Endothelial cell of umbilical vein (primary cell): ENCODE data around the gene ETFDH. TPM values are rescaled to one million over a fixed set of nuclear protein-coding genes. Genes with fewer than 3 reads are reported as not detected.

ENCODE experiments used
- BruUV-seq: library from RNA; stranded (reverse); fragments of 400-500 nt; replicated peaks from 2 replicates; lab custom pipeline; 2021; lab: Mats Ljungman, UMichigan
- CTCF ChIA-PET: fragments of 300-600, 350-600 bp; sonication (Branson Sonifier 250); formaldehyde crosslinking; loops from one replicate; lab custom pipeline; 2021; ENCODE audit warnings: antibody characterized with exemption, inconsistent platforms; lab: Charles Lee
- POLR2A ChIA-PET: fragments of 300-600, 350-600 bp; sonication (Branson Sonifier 250); formaldehyde crosslinking; loops from one replicate; lab custom pipeline; 2021; ENCODE audit warnings: antibody characterized with exemption, inconsistent platforms; lab: Charles Lee
- DNase-seq: peaks from one replicate; pipeline ENCODE4 v3.0.0-alpha.2; 2011; ENCODE audit warnings: low read depth, low spot score
- FAIRE-seq: peaks from 2 replicates; lab custom pipeline; 2011; peaks lifted over from hg19 to GRCh38; lab: Jason Lieb, UNC
- H2AFZ ChIP-seq: 2 replicates; pipeline ENCODE4 v1.6.0; 2012; ENCODE audit warnings: low read depth, low read length, control low read depth, inconsistent platforms
- H3K27ac ChIP-seq: 2 replicates; pipeline ENCODE4 v1.5.1; 2011; ENCODE audit warnings: low read depth, mild to moderate bottlenecking, control low read depth, low read length, moderate library complexity; ENCODE audit not compliant: insufficient read depth
- H3K27me3 ChIP-seq, 2 experiments: 2 replicates each; pipeline versions ENCODE4 v1.6.0 to v1.6.1; 2011; ENCODE audit warnings: low read length in 2 of 2, mixed read lengths in 1 of 2; ENCODE audit not compliant: control insufficient read depth in 2 of 2, insufficient read depth in 2 of 2
- H3K36me3 ChIP-seq, 2 experiments: 2 replicates in 1 of 2; 3 replicates in 1 of 2; pipeline ENCODE4 v1.5.1; 2011; ENCODE audit warnings: low read length in 2 of 2, mild to moderate bottlenecking in 1 of 2, moderate library complexity in 1 of 2; ENCODE audit not compliant: control insufficient read depth in 2 of 2, insufficient read depth in 2 of 2; ENCODE audit errors: extremely low read depth in 1 of 2
- H3K4me1 ChIP-seq: 3 replicates; pipeline ENCODE4 v1.5.1; 2011; ENCODE audit warnings: mild to moderate bottlenecking, low read length; ENCODE audit not compliant: control insufficient read depth, insufficient read depth; ENCODE audit errors: extremely low read depth
- H3K4me2 ChIP-seq: 2 replicates; pipeline ENCODE4 v1.6.1; 2011; ENCODE audit warnings: low read length, control low read depth, mixed read lengths; ENCODE audit not compliant: insufficient read depth
- H3K4me3 ChIP-seq, 3 experiments: fragments of 200-600 bp in 1 of 3; sonication (generic), shearing (Covaris generic) in 1 of 3; replicated peaks in 1 of 3; 2 replicates each; pipeline ENCODE4 v1.5.1; 2011 to 2016; ENCODE audit warnings: control low read depth in 3 of 3, low read length in 3 of 3, mild to moderate bottlenecking in 2 of 3, inconsistent platforms in 1 of 3, low read depth in 1 of 3, moderate library complexity in 1 of 3; ENCODE audit not compliant: insufficient read depth in 1 of 3
- H3K79me2 ChIP-seq: 2 replicates; pipeline ENCODE4 v1.6.0; 2012; ENCODE audit warnings: low read length, inconsistent platforms; ENCODE audit not compliant: control insufficient read depth, insufficient read depth
- H3K9ac ChIP-seq: replicated peaks from 2 replicates; pipeline ENCODE3; 2011; ENCODE audit warnings: low read length, control low read depth; ENCODE audit not compliant: insufficient read depth; ENCODE audit errors: extremely low read depth
- H3K9me1 ChIP-seq: replicated peaks from 3 replicates; pipeline ENCODE4 v1.6.0; 2011; ENCODE audit warnings: mild to moderate bottlenecking, low read length; ENCODE audit not compliant: control insufficient read depth, insufficient read depth; ENCODE audit errors: extremely low read depth
- H3K9me3 ChIP-seq: replicated peaks from 2 replicates; pipeline ENCODE4 v1.5.1; 2012; ENCODE audit warnings: low read length, inconsistent platforms; ENCODE audit not compliant: control insufficient read depth, insufficient read depth
- H4K20me1 ChIP-seq: replicated peaks from 2 replicates; pipeline ENCODE3; 2011; ENCODE audit warnings: mild to moderate bottlenecking, low read length; ENCODE audit not compliant: control insufficient read depth, insufficient read depth; ENCODE audit errors: extremely low read depth
- CTCF ChIP-seq, 2 donors: IDR thresholded peaks; 1 replicate in 1 of 2; 2 replicates in 1 of 2; pipeline ENCODE4 v1.5.1; 2011; ENCODE audit warnings: low read length in 2 of 2, mild to moderate bottlenecking in 2 of 2, moderate library complexity in 2 of 2, control low read depth in 1 of 2, inconsistent platforms in 1 of 2, low read depth in 1 of 2; ENCODE audit not compliant: insufficient read depth in 1 of 2; ENCODE audit errors: extremely low read depth in 1 of 2
- EZH2 ChIP-seq: IDR thresholded peaks from 2 replicates; pipeline ENCODE4 v1.6.1; 2012; ENCODE audit warnings: borderline replicate concordance, low read depth, mild to moderate bottlenecking, moderate library complexity, low read length, inconsistent platforms; ENCODE audit not compliant: severe bottlenecking
- FOS ChIP-seq: IDR thresholded peaks from 2 replicates; pipeline ENCODE4 v1.6.1; 2011; ENCODE audit warnings: mild to moderate bottlenecking, low read length, moderate library complexity, borderline replicate concordance; ENCODE audit not compliant: insufficient read depth
- GATA2 ChIP-seq: IDR thresholded peaks from 2 replicates; pipeline ENCODE4 v1.7.0; 2011; ENCODE audit warnings: low read depth, mild to moderate bottlenecking, moderate library complexity, mixed read lengths, low read length; ENCODE audit not compliant: insufficient read length, insufficient read depth
- JUN ChIP-seq: IDR thresholded peaks from 2 replicates; pipeline ENCODE4 v1.6.1; 2011; ENCODE audit warnings: borderline replicate concordance, low read depth; ENCODE audit not compliant: insufficient read length, insufficient read depth
- MAX ChIP-seq: IDR thresholded peaks from 2 replicates; pipeline ENCODE4 v1.6.1; 2011; ENCODE audit not compliant: insufficient read depth, insufficient read length
- MYC ChIP-seq: IDR thresholded peaks from one replicate; pipeline ENCODE4 v1.6.1; 2011; ENCODE audit warnings: mild to moderate bottlenecking, low read depth, low read length
- POLR2A ChIP-seq: IDR thresholded peaks from 2 replicates; pipeline ENCODE4 v1.6.1; 2012; ENCODE audit warnings: low read depth, mild to moderate bottlenecking, control low read depth, low read length
- POLR2AphosphoS5 ChIP-seq: IDR thresholded peaks from 2 replicates; pipeline ENCODE4 v1.6.1; 2012; ENCODE audit warnings: low read depth, mild to moderate bottlenecking, control low read depth, low read length, moderate library complexity; ENCODE audit not compliant: insufficient read depth
- dilution Hi-C: fragments of 300-500 bp; cut with MboI; formaldehyde crosslinking; loops from one replicate; pipeline ENCODE4 v1.15.0; 2019; ENCODE audit warnings: low sequenced_read_pairs; ENCODE audit not compliant: extremely low pct_ligation_motif_present
- intact Hi-C: fragments of 100-400 bp; cut with micrococcal nuclease; formaldehyde crosslinking; loops from one replicate; pipeline ENCODE4 v1.10.0; 2022
- polyA plus RNA-seq, 4 experiments: library from polyadenylated mRNA; depleted of rRNA in 3 of 4; stranded (reverse) in 3 of 4; unstranded in 1 of 4; fragments of >200 nt; gene quantifications; 2 replicates each; pipeline versions ENCODE4 v1.2.1 to v1.2.3, GENCODE V29; 2011 to 2012; ENCODE audit warnings: missing spikeins in 1 of 4
- total RNA-seq: library from RNA; stranded (reverse); gene quantifications from 2 replicates; pipeline ENCODE4 v1.2.3, GENCODE V29; 2021

Gene ETFDH
- total and polyA plus RNA-seq, 2 donors (not counting 3 experiments of a cell fraction or from before 2014, with no cell fraction given) = 17.3 to 22.3 TPM

DNA sequence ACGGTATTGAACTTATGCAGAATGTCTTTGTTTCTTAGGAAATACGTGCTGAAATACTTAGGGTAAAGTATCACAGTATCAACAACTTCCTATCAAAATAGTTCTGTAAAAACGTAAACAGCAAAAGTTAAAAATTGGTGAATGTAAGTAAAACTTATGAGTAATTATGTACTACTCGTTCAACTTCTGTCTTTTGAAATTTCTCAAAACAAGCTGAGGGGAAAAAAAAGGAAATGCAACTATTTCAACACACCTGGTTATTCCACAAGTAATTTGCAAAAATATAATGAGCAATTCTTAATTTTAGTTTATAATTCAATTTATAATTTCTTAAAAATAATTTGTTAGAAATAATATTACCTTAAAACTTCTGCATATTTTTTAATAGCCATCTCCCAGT is 42.8 kb downstream of the ETFDH start:
- Histone ChIP-seq H3K27ac (no peak overlapping the region), H3K36me3 (peaks cover 11 to 40% of the 10 kb centered on the region in 2 experiments), H3K27me3 (no peaks in the 10 kb centered on the region), H3K4me2 (no peak overlapping the region), H2AFZ (no peak overlapping the region), H3K9me1 (no peaks in the 10 kb centered on the region), H3K4me1 (no peaks in the 10 kb centered on the region), H3K4me3 (no peak overlapping the region), H3K9ac (no peak overlapping the region), H4K20me1 (no peaks in the 10 kb centered on the region), H3K9me3 (no peaks in the 10 kb centered on the region), H3K79me2 (peaks cover 1% of the 10 kb centered on the region)
- no TSS peak for BruUV-seq
- ChIA-PET CTCF (interaction anchor here (0.9 kb wide), 1 partner anchor 13 kb away, joined by 3 read pairs; no protein-coding TSS in a partner anchor), POLR2A (no interaction called here)
- intact Hi-C loops = no loop called here
- TF ChIP-seq MYC (no peak), EZH2 (no peak), FOS (no peak), POLR2AphosphoS5 (no peak), POLR2A (no peak)
- FAIRE-seq (no peak), DNase-seq (no peak)
- dilution Hi-C loops = no loop called here

DNA sequence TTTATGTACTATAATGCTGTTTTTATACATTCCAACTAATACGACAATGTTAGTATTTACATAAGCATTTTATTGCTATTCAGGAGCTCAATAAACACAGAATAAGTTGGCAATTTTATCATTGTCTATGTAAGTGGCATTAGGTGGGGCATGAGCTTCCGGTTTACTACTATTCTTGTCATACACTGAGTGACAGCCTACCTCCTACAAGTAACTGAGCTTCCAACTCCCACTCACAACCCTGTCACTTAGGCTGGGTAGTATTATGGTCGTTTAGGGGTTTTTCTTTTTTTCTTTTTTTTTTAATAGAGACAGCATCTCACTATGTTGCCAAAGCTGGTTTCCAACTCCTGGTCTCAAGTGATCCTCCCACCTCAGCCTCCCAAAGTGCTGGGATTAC is 43.7 kb downstream of the ETFDH start:
- Histone ChIP-seq H3K9me1 (no peaks in the 10 kb centered on the region), H3K4me1 (no peaks in the 10 kb centered on the region), H3K9me3 (no peaks in the 10 kb centered on the region), H3K27me3 (no peaks in the 10 kb centered on the region), H3K27ac (no peak overlapping the region), H3K36me3 (peaks cover 12 to 31% of the 10 kb centered on the region in 2 experiments), H3K4me3 (no peak overlapping the region), H3K79me2 (peaks cover 2% of the 10 kb centered on the region), H3K4me2 (no peak overlapping the region), H2AFZ (no peak overlapping the region), H4K20me1 (no peaks in the 10 kb centered on the region), H3K9ac (no peak overlapping the region)
- DNase-seq = no peak
- TF ChIP-seq POLR2AphosphoS5 (no peak), EZH2 (no peak), MYC (no peak), JUN (no peak), FOS (no peak), GATA2 (no peak), MAX (no peak), CTCF (IDR thresholded peaks at IDR 0.05; ENCODE audit: extremely low read depth in 1 of 2, insufficient read depth in 1 of 2, low read depth in 1 of 2, low read length in 2 of 2) (no peak), POLR2A (no peak)
- CTCF ChIA-PET = interaction anchor here (0.9 kb wide), 1 partner anchor 12 kb away, joined by 3 read pairs; no protein-coding TSS in a partner anchor
- dilution Hi-C loops (no loop called here), intact Hi-C loops (no loop called here)
- POLR2A ChIA-PET = no interaction called here
- no peak for FAIRE-seq
- no TSS peak for BruUV-seq
